PC-9 (cell line): ENCODE data around the gene TCTA.

Source experiments
- EZH2 ChIP-seq: fragments of 200-600 bp; sonication (generic); IDR thresholded peaks from 2 replicates; pipeline ENCODE4 v1.8.0; 2017; ENCODE audit warnings: antibody characterized with exemption, low read depth
- TF ChIP-seq, protein P1 (sequence below): fragments of 200-600 bp; sonication (generic); conservative IDR thresholded peaks from 2 replicates; pipeline ENCODE4 v1.6.1; 2017; ENCODE audit warnings: mixed run types, antibody characterized with exemption, mild to moderate bottlenecking, moderate library complexity

DNA sequence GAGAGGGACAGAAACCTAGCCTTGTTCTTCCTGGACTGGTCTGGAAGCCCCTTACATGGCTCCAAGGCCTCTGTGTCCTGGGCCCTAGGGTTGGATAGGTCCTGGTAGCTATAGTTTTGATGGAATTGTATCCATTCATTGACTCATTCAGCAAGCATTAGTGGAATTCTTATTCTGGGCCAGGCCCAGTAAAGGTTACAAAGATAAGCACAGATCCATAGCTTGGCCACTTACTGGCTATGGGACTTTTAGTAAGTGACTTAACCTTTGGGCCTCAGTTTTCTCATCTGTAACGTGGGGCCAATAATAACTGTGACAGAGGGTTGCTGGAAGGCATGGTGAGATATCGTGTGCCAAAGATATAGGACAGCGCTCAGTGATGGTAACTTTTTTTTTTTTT, 44.2 kb downstream of the TCTA start:
- TF ChIP-seq EZH2: no peak
- TF ChIP-seq, protein P1, sequence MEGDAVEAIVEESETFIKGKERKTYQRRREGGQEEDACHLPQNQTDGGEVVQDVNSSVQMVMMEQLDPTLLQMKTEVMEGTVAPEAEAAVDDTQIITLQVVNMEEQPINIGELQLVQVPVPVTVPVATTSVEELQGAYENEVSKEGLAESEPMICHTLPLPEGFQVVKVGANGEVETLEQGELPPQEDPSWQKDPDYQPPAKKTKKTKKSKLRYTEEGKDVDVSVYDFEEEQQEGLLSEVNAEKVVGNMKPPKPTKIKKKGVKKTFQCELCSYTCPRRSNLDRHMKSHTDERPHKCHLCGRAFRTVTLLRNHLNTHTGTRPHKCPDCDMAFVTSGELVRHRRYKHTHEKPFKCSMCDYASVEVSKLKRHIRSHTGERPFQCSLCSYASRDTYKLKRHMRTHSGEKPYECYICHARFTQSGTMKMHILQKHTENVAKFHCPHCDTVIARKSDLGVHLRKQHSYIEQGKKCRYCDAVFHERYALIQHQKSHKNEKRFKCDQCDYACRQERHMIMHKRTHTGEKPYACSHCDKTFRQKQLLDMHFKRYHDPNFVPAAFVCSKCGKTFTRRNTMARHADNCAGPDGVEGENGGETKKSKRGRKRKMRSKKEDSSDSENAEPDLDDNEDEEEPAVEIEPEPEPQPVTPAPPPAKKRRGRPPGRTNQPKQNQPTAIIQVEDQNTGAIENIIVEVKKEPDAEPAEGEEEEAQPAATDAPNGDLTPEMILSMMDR: no peak
